OCI-LY3 (cell line): Measurements from ENCODE around the gene RING1.

Source experiments
- EZH2phosphoT487 ChIP-seq: fragments of 200-600 bp; shearing (Covaris generic); IDR thresholded peaks from 2 replicates; pipeline ENCODE4 v1.6.1; 2018; ENCODE audit warnings: antibody characterized with exemption, mixed run types, low read depth
- TF ChIP-seq, protein P1 (sequence below): fragments of 200-600, 300-600 bp; sonication (generic); IDR thresholded peaks from 2 replicates; pipeline ENCODE4 v1.5.1; 2014; ENCODE audit warnings: antibody characterized with exemption, low read length, low read depth

DNA sequence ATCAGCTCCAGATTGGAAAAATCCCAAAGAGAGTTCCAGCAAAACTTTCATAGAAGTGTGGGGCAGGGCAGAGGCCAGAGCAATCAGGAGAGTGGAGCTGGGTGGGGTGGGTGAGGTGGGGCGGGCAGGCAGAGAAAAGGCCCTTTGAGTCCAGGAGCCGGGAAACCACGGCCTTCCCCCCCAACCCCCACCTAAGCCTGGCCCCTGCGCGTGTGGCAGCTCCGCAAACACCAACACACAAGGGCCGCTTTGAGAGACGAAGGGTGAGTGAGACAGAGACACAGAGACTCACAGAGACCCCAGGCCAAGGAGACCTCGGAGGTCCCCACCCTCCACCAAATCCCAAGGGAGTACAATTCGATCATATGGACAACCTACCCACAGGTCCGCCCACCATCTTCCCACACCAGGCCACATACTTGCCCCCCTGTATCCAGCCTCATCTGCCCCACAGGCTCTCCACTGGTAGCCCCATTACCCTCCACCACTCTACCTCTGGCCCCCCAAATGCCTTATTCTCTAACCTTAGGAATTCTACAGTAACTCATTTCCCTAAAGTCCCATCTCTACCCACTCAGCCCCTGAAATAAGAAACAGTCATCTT lies 17.7 kb upstream of the RING1 start:
- TF ChIP-seq, protein P1, sequence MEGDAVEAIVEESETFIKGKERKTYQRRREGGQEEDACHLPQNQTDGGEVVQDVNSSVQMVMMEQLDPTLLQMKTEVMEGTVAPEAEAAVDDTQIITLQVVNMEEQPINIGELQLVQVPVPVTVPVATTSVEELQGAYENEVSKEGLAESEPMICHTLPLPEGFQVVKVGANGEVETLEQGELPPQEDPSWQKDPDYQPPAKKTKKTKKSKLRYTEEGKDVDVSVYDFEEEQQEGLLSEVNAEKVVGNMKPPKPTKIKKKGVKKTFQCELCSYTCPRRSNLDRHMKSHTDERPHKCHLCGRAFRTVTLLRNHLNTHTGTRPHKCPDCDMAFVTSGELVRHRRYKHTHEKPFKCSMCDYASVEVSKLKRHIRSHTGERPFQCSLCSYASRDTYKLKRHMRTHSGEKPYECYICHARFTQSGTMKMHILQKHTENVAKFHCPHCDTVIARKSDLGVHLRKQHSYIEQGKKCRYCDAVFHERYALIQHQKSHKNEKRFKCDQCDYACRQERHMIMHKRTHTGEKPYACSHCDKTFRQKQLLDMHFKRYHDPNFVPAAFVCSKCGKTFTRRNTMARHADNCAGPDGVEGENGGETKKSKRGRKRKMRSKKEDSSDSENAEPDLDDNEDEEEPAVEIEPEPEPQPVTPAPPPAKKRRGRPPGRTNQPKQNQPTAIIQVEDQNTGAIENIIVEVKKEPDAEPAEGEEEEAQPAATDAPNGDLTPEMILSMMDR, result no peak
- no peak for TF ChIP-seq EZH2phosphoT487
